SU-DHL-6 (cell line): Measurements from ENCODE around the gene DAPK2.

Source experiments
- EZH2phosphoT487 ChIP-seq: fragments of 200-600 bp; sonication (generic), shearing (Covaris generic); conservative IDR thresholded peaks from 2 replicates; pipeline ENCODE4 v1.6.1; 2018; ENCODE audit warnings: mild to moderate bottlenecking, antibody characterized with exemption, low read length, moderate library complexity, mixed read lengths
- TF ChIP-seq, protein P1 (sequence below): fragments of 200-600 bp; sonication (generic); IDR thresholded peaks from one replicate; pipeline ENCODE4 v1.5.1; 2017; ENCODE audit warnings: antibody characterized with exemption, mild to moderate bottlenecking, low read length, moderate library complexity; ENCODE audit not compliant: insufficient read depth, poor library complexity, severe bottlenecking

DNA sequence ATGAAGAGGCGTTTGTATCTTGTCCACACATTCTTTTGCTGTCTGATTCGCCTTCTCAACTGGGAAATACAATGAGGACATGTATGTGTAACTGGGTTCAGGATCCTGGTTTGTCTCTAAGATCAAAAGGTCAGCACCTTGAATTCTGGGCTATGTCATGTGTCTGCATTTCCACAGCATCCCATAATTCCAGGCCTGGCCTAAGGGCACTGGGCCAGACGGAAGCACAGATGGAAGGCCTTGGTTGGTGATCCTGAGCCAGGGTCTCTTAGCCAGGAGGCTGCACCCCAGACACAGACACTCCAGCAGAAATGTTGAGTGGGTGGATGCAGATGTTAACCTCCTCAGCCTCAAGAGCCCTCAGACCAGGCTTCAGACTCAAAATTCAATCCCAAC, 188.8 kb downstream of the DAPK2 start:
- TF ChIP-seq, protein P1, sequence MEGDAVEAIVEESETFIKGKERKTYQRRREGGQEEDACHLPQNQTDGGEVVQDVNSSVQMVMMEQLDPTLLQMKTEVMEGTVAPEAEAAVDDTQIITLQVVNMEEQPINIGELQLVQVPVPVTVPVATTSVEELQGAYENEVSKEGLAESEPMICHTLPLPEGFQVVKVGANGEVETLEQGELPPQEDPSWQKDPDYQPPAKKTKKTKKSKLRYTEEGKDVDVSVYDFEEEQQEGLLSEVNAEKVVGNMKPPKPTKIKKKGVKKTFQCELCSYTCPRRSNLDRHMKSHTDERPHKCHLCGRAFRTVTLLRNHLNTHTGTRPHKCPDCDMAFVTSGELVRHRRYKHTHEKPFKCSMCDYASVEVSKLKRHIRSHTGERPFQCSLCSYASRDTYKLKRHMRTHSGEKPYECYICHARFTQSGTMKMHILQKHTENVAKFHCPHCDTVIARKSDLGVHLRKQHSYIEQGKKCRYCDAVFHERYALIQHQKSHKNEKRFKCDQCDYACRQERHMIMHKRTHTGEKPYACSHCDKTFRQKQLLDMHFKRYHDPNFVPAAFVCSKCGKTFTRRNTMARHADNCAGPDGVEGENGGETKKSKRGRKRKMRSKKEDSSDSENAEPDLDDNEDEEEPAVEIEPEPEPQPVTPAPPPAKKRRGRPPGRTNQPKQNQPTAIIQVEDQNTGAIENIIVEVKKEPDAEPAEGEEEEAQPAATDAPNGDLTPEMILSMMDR: no peak
- no peak for TF ChIP-seq EZH2phosphoT487
